ENCODE results near the gene YWHAB. TPM values are rescaled to one million over a fixed set of nuclear protein-coding genes. Genes with fewer than 3 reads are reported as not detected.

YWHAB gene
- total and polyA plus RNA-seq, 2 donors (not counting 3 experiments of a cell fraction or from before 2014, with no cell fraction given): 65.9 to 255 TPM

GRCh38 chr20:44921447-44921846 lies 35.9 kb downstream of the YWHAB start:
- no TSS peak for BruUV-seq (replicated peaks)
- no peak overlapping the region for H3K4me3 ChIP-seq (replicated peaks in 1 of 3; ENCODE audit: insufficient read depth in 1 of 3, low read depth in 1 of 3, low read length in 3 of 3)
- no peak overlapping the region for H3K27ac ChIP-seq (ENCODE audit: insufficient read depth, low read depth, low read length)
- dilution Hi-C loops (cut with MboI; ENCODE audit: extremely low pct_ligation_motif_present, low sequenced_read_pairs) (no loop called here), intact Hi-C loops (cut with micrococcal nuclease) (no loop called here)
- H3K4me2 ChIP-seq (ENCODE audit: insufficient read depth, low read length): no peak overlapping the region
- TF ChIP-seq EZH2 (IDR thresholded peaks at IDR 0.05; ENCODE audit: borderline replicate concordance, low read depth, low read length, severe bottlenecking) (no peak), CTCF (IDR thresholded peaks at IDR 0.05; ENCODE audit: extremely low read depth in 1 of 2, insufficient read depth in 1 of 2, low read depth in 1 of 2, low read length in 2 of 2) (no peak), MAX (IDR thresholded peaks at IDR 0.05; ENCODE audit: insufficient read depth, insufficient read length) (no peak), POLR2A (IDR thresholded peaks at IDR 0.05; ENCODE audit: low read depth, low read length) (no peak), FOS (IDR thresholded peaks at IDR 0.05; ENCODE audit: borderline replicate concordance, insufficient read depth, low read length) (no peak), MYC (IDR thresholded peaks at IDR 0.05; ENCODE audit: low read depth, low read length) (no peak), POLR2AphosphoS5 (IDR thresholded peaks at IDR 0.05; ENCODE audit: insufficient read depth, low read depth, low read length) (no peak), JUN (IDR thresholded peaks at IDR 0.05; ENCODE audit: borderline replicate concordance, insufficient read depth, insufficient read length, low read depth) (no peak), GATA2 (IDR thresholded peaks at IDR 0.05; ENCODE audit: insufficient read depth, insufficient read length, low read depth, low read length) (no peak)
- H3K9me1 ChIP-seq (replicated peaks; ENCODE audit: control insufficient read depth, extremely low read depth, insufficient read depth, low read length): no peaks in the 10 kb centered on the region
- CTCF ChIA-PET: interaction anchor here (0.6 kb wide), 1 partner anchor 373 kb away, joined by 5 read pairs; no protein-coding TSS in a partner anchor
- no peak overlapping the region for H3K9ac ChIP-seq (replicated peaks; ENCODE audit: extremely low read depth, insufficient read depth, low read length)
- H2AFZ ChIP-seq (ENCODE audit: low read depth, low read length): no peak overlapping the region
- no peaks in the 10 kb centered on the region for H3K27me3 ChIP-seq (ENCODE audit: control insufficient read depth in 2 of 2, insufficient read depth in 2 of 2, low read length in 2 of 2)
- H3K79me2 ChIP-seq (ENCODE audit: control insufficient read depth, insufficient read depth, low read length): no peaks in the 10 kb centered on the region
- H3K36me3 ChIP-seq (ENCODE audit: control insufficient read depth in 2 of 2, extremely low read depth in 1 of 2, insufficient read depth in 2 of 2, low read length in 2 of 2): no peaks in the 10 kb centered on the region
- no peaks in the 10 kb centered on the region for H4K20me1 ChIP-seq (replicated peaks; ENCODE audit: control insufficient read depth, extremely low read depth, insufficient read depth, low read length)
- H3K4me1 ChIP-seq (ENCODE audit: control insufficient read depth, extremely low read depth, insufficient read depth, low read length): no peaks in the 10 kb centered on the region
- no peaks in the 10 kb centered on the region for H3K9me3 ChIP-seq (replicated peaks; ENCODE audit: control insufficient read depth, insufficient read depth, low read length)
- FAIRE-seq (no peak), DNase-seq (ENCODE audit: low read depth, low spot score) (no peak)
- POLR2A ChIA-PET: no interaction called here
